Measurements from ENCODE around the gene FHAD1. TPM values are rescaled to one million over a fixed set of nuclear protein-coding genes. Genes with fewer than 3 reads are reported as not detected.

The FHAD1 gene
- total RNA-seq, 1 donor from 2014 or later, result not detected

DNA sequence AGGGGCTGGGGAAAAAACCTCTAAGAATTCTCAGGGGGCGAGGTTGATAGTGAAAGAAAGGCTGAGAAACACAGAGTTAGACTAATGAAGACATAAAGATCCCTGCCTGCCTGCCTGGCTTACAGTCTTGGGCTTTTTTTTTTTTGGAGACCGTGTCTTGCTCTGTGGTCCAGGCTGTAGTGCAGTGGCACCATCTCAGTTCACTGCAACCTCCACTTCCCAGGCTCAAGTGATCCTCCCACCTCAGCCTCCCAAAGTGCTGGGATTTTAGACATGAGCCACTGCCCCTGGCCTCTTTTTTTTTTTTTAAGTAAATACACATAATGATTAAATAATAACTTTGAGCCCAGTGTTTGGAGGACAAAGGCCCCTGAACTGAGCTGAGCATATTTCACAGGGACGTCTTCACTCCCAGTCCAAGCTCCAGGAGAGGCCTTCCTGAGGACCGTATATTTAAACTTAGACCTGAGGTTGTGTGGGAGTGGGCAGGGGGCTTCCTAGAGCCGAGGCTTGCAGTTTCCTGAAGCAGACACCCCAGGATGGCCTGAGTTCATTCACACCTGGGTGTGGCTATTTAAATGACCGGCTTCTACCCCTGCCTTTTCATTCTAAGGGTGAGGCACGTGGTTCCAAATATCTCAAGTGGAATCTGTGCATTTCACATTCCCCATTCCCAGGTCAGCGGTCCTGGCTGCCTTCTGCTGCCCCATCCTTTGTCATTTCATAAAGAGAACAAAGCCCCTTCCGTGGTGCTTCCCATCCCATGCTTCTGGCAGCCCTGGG is 146.6 kb downstream of the FHAD1 start:
- peaks cover 17% of the 10 kb centered on the region for H3K27me3 Mint-ChIP-seq (ENCODE audit: low read depth)
- no peak overlapping the region for H3K27ac Mint-ChIP-seq
- intact Hi-C loops (cut with micrococcal nuclease), result no loop called here
- H3K9me3 Mint-ChIP-seq, result peaks cover 3% of the 10 kb centered on the region
- no peak overlapping the region for H3K4me3 Mint-ChIP-seq (ENCODE audit: low read depth)
- no peaks in the 10 kb centered on the region for H3K36me3 Mint-ChIP-seq (ENCODE audit: low read depth)
- H3K4me1 Mint-ChIP-seq (ENCODE audit: low read depth), result no peaks in the 10 kb centered on the region
- no peak for DNase-seq (ENCODE audit: low spot score)

- no peak overlapping the region for H3K27ac Mint-ChIP-seq
- H3K9me3 Mint-ChIP-seq, result peaks cover 4% of the 10 kb centered on the region
- H3K4me3 Mint-ChIP-seq (ENCODE audit: low read depth), result no peak overlapping the region
- peaks cover 14% of the 10 kb centered on the region for H3K27me3 Mint-ChIP-seq (ENCODE audit: low read depth)
- no peaks in the 10 kb centered on the region for H3K4me1 Mint-ChIP-seq (ENCODE audit: low read depth)
- H3K36me3 Mint-ChIP-seq (ENCODE audit: low read depth), result no peaks in the 10 kb centered on the region
- DNase-seq (ENCODE audit: low spot score), result no peak
- intact Hi-C loops (cut with micrococcal nuclease), result no loop called here
Observed at GRCh38 chr1:15394258-15394690, 147.3 kb downstream of the FHAD1 start.

- Mint-ChIP-seq H3K4me3 (ENCODE audit: low read depth) (no peak overlapping the region), H3K9me3 (peaks cover 19% of the 10 kb centered on the region), H3K4me1 (ENCODE audit: low read depth) (no peaks in the 10 kb centered on the region), H3K27ac (no peak overlapping the region), H3K27me3 (ENCODE audit: low read depth) (peaks cover 9% of the 10 kb centered on the region), H3K36me3 (ENCODE audit: low read depth) (no peaks in the 10 kb centered on the region)
- DNase-seq (ENCODE audit: low spot score), result no peak
- intact Hi-C loops (cut with micrococcal nuclease), result no loop called here
Observed at GRCh38 chr1:15397236-15397635, 150.2 kb downstream of the FHAD1 start.

DNA sequence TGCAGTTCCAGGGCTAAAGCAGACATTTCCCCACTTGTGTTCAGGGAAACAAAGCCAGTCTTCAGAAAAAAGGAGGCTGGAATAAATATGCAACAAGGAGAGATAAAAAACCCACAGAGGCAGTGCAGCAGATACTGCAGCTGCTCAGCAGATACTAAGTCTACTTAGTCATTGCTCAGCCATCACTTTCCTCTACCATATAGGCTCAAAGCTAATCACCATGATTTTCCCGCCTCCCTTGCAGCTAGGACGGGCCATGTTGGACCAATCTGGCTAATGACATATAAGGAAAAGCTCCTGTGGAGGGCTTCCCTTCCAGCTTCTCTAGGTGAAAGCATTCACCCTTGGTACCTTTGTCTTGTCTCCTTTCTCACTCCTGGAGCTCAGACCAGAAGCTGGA is 152.7 kb downstream of the FHAD1 start:
- Mint-ChIP-seq H3K4me3 (ENCODE audit: low read depth) (no peak overlapping the region), H3K4me1 (ENCODE audit: low read depth) (no peaks in the 10 kb centered on the region), H3K27ac (no peak overlapping the region), H3K9me3 (peaks cover 19% of the 10 kb centered on the region), H3K36me3 (ENCODE audit: low read depth) (no peaks in the 10 kb centered on the region), H3K27me3 (ENCODE audit: low read depth) (peaks cover 3% of the 10 kb centered on the region)
- intact Hi-C loops (cut with micrococcal nuclease), result no loop called here
- no peak for DNase-seq (ENCODE audit: low spot score)

GRCh38 chr1:15400627-15401026 is 153.6 kb downstream of the FHAD1 start:
- DNase-seq (ENCODE audit: low spot score), result no peak
- Mint-ChIP-seq H3K36me3 (ENCODE audit: low read depth) (no peaks in the 10 kb centered on the region), H3K9me3 (peaks cover 19% of the 10 kb centered on the region), H3K27ac (no peak overlapping the region), H3K4me1 (ENCODE audit: low read depth) (no peaks in the 10 kb centered on the region), H3K4me3 (ENCODE audit: low read depth) (no peak overlapping the region), H3K27me3 (ENCODE audit: low read depth) (peaks cover 7% of the 10 kb centered on the region)
- intact Hi-C loops (cut with micrococcal nuclease), result no loop called here

- intact Hi-C loops (cut with micrococcal nuclease), result no loop called here
- Mint-ChIP-seq H3K36me3 (ENCODE audit: low read depth) (no peaks in the 10 kb centered on the region), H3K4me3 (ENCODE audit: low read depth) (no peak overlapping the region), H3K9me3 (peaks cover 19% of the 10 kb centered on the region), H3K27ac (no peak overlapping the region), H3K27me3 (ENCODE audit: low read depth) (peaks cover 10% of the 10 kb centered on the region), H3K4me1 (ENCODE audit: low read depth) (no peaks in the 10 kb centered on the region)
- DNase-seq (ENCODE audit: low spot score), result no peak
Observed at GRCh38 chr1:15401391-15402055, 154.5 kb downstream of the FHAD1 start.

GRCh38 chr1:15402809-15403450 is 155.9 kb downstream of the FHAD1 start:
- Mint-ChIP-seq H3K9me3 (peaks cover 19% of the 10 kb centered on the region), H3K4me3 (ENCODE audit: low read depth) (no peak overlapping the region), H3K36me3 (ENCODE audit: low read depth) (no peaks in the 10 kb centered on the region), H3K27ac (no peak overlapping the region), H3K27me3 (ENCODE audit: low read depth) (peaks cover 22% of the 10 kb centered on the region), H3K4me1 (ENCODE audit: low read depth) (peaks cover 4% of the 10 kb centered on the region)
- DNase-seq (ENCODE audit: low spot score), result no peak
- intact Hi-C loops (cut with micrococcal nuclease), result no loop called here

- DNase-seq (ENCODE audit: low spot score), result no peak
- intact Hi-C loops (cut with micrococcal nuclease), result no loop called here
- H3K27me3 Mint-ChIP-seq (ENCODE audit: low read depth), result peaks cover 25% of the 10 kb centered on the region
- no peak overlapping the region for H3K4me3 Mint-ChIP-seq (ENCODE audit: low read depth)
- H3K27ac Mint-ChIP-seq, result no peak overlapping the region
- peaks cover 16% of the 10 kb centered on the region for H3K9me3 Mint-ChIP-seq
- H3K4me1 Mint-ChIP-seq (ENCODE audit: low read depth), result peaks cover 5% of the 10 kb centered on the region
- no peaks in the 10 kb centered on the region for H3K36me3 Mint-ChIP-seq (ENCODE audit: low read depth)
Observed at GRCh38 chr1:15403962-15404580, 157.0 kb downstream of the FHAD1 start.

DNA sequence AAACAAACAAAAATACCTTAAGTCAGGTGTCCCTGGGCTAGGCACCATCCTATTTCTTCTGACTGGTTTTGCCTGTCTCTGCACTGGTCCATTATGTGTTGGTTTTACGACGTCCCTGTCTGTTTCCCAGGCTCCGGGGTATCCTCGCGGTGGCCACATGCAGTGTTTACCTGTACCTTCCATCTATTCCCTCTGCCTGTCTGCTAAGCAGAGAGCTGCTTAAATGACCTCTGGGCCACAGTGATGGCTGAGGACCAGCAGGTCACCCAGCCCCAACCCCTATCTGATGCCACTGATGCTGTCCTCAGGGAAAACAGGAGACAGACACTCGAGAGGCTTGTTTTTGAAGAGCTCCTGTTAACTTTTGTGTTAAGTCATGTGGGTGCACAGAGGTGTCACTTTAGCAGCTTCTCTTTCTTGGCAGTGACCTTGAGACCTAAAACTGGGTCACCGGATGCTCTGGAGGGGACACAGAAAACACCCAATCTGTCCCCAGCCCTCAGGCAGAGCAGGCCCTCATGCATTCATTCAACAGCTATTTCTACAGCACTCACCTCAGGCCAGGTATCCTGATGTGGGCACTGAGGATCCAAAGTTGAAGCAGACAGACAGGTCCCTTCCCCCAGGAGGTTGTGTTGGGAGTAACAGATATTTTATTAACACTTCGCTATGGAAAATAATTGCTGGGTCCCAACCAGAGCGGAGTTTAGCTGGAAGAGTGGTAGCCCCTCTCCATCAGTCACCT is 158.3 kb downstream of the FHAD1 start:
- no peak for DNase-seq (ENCODE audit: low spot score)
- Mint-ChIP-seq H3K36me3 (ENCODE audit: low read depth) (no peaks in the 10 kb centered on the region), H3K9me3 (peaks cover 5% of the 10 kb centered on the region), H3K4me3 (ENCODE audit: low read depth) (no peak overlapping the region), H3K27me3 (ENCODE audit: low read depth) (peaks cover 27% of the 10 kb centered on the region), H3K4me1 (ENCODE audit: low read depth) (peaks cover 8% of the 10 kb centered on the region), H3K27ac (no peak overlapping the region)
- intact Hi-C loops (cut with micrococcal nuclease), result no loop called here

- no peak overlapping the region for H3K4me3 Mint-ChIP-seq (ENCODE audit: low read depth)
- H3K27ac Mint-ChIP-seq, result no peak overlapping the region
- no peaks in the 10 kb centered on the region for H3K9me3 Mint-ChIP-seq
- peaks cover 27% of the 10 kb centered on the region for H3K27me3 Mint-ChIP-seq (ENCODE audit: low read depth)
- intact Hi-C loops (cut with micrococcal nuclease), result no loop called here
- H3K4me1 Mint-ChIP-seq (ENCODE audit: low read depth), result peaks cover 13% of the 10 kb centered on the region
- no peak for DNase-seq (ENCODE audit: low spot score)
- H3K36me3 Mint-ChIP-seq (ENCODE audit: low read depth), result peaks cover 7% of the 10 kb centered on the region
Observed at GRCh38 chr1:15406614-15407559, 159.9 kb downstream of the FHAD1 start.

DNA sequence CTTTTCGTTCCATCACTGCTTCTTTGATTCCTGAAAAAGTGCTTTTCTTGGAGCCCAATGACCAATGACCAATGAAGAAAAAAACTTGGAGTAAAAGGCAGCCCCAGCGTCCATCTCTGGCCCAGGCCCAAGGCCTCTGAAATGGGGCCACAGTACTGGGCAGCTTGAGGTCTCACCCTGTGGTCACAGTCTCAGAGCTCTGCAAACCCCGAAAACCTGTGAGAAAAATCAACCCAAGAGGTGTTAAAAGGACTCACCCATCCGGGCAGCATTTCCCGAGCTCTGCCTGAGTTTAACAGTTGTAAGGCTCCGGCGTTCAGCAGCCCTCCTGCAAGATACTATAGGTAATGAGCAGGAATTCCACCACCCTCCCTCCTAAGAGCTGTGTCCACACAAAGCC is 160.6 kb downstream of the FHAD1 start:
- Mint-ChIP-seq H3K4me1 (ENCODE audit: low read depth) (peaks cover 20% of the 10 kb centered on the region), H3K4me3 (ENCODE audit: low read depth) (no peak overlapping the region), H3K27ac (no peak overlapping the region), H3K9me3 (no peaks in the 10 kb centered on the region), H3K36me3 (ENCODE audit: low read depth) (peaks cover 14% of the 10 kb centered on the region), H3K27me3 (ENCODE audit: low read depth) (peaks cover 27% of the 10 kb centered on the region)
- DNase-seq (ENCODE audit: low spot score), result no peak
- intact Hi-C loops (cut with micrococcal nuclease), result no loop called here
